Kidney (tissue), 22 donors: ENCODE data around the gene RIMS1. TPM values are rescaled to one million over a fixed set of nuclear protein-coding genes. Genes with fewer than 3 reads are reported as not detected.

Source experiments
- DNase-seq, 5 donors: peaks; one replicate each; pipeline ENCODE4 v3.0.0-alpha.2; 2013 to 2020
- FAIRE-seq: peaks from 2 replicates; lab custom pipeline; 2012; peaks lifted over from hg19 to GRCh38; lab: Jason Lieb, UNC
- H3K27ac ChIP-seq, 2 donors: one replicate each; pipeline ENCODE4 v1.7.0; 2013; ENCODE audit warnings: low read depth in 2 of 2, low read length in 2 of 2, inconsistent platforms in 1 of 2
- H3K27me3 ChIP-seq: one replicate; pipeline ENCODE4 v1.7.1; 2013; ENCODE audit warnings: low read length, inconsistent platforms; ENCODE audit not compliant: control insufficient read depth, insufficient read depth
- H3K36me3 ChIP-seq, 3 donors: one replicate each; pipeline versions ENCODE4 v1.7.0 to v1.7.1; 2013; ENCODE audit warnings: low read length in 3 of 3, control low read depth in 1 of 3, inconsistent platforms in 1 of 3; ENCODE audit not compliant: insufficient read depth in 3 of 3, control insufficient read depth in 2 of 3
- H3K4me1 ChIP-seq, 3 donors: one replicate each; pipeline versions ENCODE4 v1.7.0 to v1.7.1; 2013; ENCODE audit warnings: low read length in 3 of 3, inconsistent platforms in 1 of 3, low read depth in 1 of 3; ENCODE audit not compliant: control insufficient read depth in 2 of 3, insufficient read depth in 2 of 3
- H3K4me3 ChIP-seq, 3 donors: one replicate each; pipeline versions ENCODE4 v1.7.0 to v1.8.1; 2013; ENCODE audit warnings: low read length in 3 of 3, control low read depth in 1 of 3, inconsistent platforms in 1 of 3
- H3K9ac ChIP-seq, 3 donors: one replicate each; pipeline versions ENCODE4 v1.7.0 to v1.7.1; 2013; ENCODE audit warnings: low read length in 3 of 3, control low read depth in 1 of 3, inconsistent platforms in 1 of 3
- H3K9me3 ChIP-seq, 3 donors: one replicate each; pipeline versions ENCODE4 v1.7.0 to v1.7.1; 2013; ENCODE audit warnings: low read length in 3 of 3, control low read depth in 1 of 3, inconsistent platforms in 1 of 3; ENCODE audit not compliant: control insufficient read depth in 2 of 3, insufficient read depth in 1 of 3
- intact Hi-C: fragments of 100-400 bp; cut with DNase I; formaldehyde crosslinking; loops from one replicate; pipeline ENCODE4 v1.11.1; 2022
- long read RNA-seq, 10 donors: library from polyadenylated mRNA in 1 of 10; unstranded in 1 of 10; transcript quantifications; one replicate each; pipeline ENCODE4 v2.0.0 and lab custom pipeline, GENCODE V29; 2021 to 2026
- polyA plus RNA-seq: library from polyadenylated mRNA; stranded (reverse); fragments of 350-450 nt; fragmentation: Illumina TruSeq; extraction: RNeasy Lipid Tissue Mini Kit (QIAGEN cat#74804); gene quantifications from one replicate; pipeline ENCODE4 v1.2.3, GENCODE V29; 2014; ENCODE audit warnings: low read depth, low replicate concordance; ENCODE audit not compliant: insufficient read depth
- total RNA-seq: library from RNA; stranded (reverse); fragmentation: NEBNext Ultra II Directional; extraction: Animal tissue kit (Norgen Biotek cat#: 25700); gene quantifications from one replicate; pipeline ENCODE4 v1.2.1, GENCODE V29; 2021
- TF ChIP-seq, protein P1 (sequence below): IDR thresholded peaks from 3 replicates; pipeline ENCODE4 v1.5.1; 2012; ENCODE audit warnings: mild to moderate bottlenecking, moderate library complexity, borderline replicate concordance; ENCODE audit not compliant: insufficient read depth; ENCODE audit errors: extremely low read depth
- donor health status: control.
- donor health status: control.
- donor health status: control.
- donor health status: control.
- donor health status: control.
- donor health status: DM: yes; HTN: yes; CAD: no.
- donor health status: Normal renal cell carcinoma (clear cell type).

The RIMS1 gene, protein sequence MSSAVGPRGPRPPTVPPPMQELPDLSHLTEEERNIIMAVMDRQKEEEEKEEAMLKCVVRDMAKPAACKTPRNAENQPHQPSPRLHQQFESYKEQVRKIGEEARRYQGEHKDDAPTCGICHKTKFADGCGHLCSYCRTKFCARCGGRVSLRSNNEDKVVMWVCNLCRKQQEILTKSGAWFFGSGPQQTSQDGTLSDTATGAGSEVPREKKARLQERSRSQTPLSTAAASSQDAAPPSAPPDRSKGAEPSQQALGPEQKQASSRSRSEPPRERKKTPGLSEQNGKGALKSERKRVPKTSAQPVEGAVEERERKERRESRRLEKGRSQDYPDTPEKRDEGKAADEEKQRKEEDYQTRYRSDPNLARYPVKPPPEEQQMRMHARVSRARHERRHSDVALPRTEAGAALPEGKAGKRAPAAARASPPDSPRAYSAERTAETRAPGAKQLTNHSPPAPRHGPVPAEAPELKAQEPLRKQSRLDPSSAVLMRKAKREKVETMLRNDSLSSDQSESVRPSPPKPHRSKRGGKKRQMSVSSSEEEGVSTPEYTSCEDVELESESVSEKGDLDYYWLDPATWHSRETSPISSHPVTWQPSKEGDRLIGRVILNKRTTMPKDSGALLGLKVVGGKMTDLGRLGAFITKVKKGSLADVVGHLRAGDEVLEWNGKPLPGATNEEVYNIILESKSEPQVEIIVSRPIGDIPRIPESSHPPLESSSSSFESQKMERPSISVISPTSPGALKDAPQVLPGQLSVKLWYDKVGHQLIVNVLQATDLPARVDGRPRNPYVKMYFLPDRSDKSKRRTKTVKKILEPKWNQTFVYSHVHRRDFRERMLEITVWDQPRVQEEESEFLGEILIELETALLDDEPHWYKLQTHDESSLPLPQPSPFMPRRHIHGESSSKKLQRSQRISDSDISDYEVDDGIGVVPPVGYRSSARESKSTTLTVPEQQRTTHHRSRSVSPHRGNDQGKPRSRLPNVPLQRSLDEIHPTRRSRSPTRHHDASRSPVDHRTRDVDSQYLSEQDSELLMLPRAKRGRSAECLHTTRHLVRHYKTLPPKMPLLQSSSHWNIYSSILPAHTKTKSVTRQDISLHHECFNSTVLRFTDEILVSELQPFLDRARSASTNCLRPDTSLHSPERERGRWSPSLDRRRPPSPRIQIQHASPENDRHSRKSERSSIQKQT (N-terminal part only)
- total RNA-seq (4.5 TPM), polyA plus RNA-seq (not detected)
- long read RNA-seq, donor 1 = 0 reads
- long read RNA-seq, donor 2 = 0 reads
- long read RNA-seq, donor 3 = 0 reads
- long read RNA-seq, donor 4 = 0 reads
- long read RNA-seq, donor 5 = 0 reads
- long read RNA-seq, donor 6 = 0 reads
- long read RNA-seq, donor 7, partial matches to known transcripts = 0 of 1 reads
- long read RNA-seq, donor 7, other reads (novel, unspliced or antisense) = 1 of 1 reads
- long read RNA-seq, donor 8 = 0 reads
- long read RNA-seq, donor 9 = 0 reads
- long read RNA-seq, donor 10 = 0 reads

DNA sequence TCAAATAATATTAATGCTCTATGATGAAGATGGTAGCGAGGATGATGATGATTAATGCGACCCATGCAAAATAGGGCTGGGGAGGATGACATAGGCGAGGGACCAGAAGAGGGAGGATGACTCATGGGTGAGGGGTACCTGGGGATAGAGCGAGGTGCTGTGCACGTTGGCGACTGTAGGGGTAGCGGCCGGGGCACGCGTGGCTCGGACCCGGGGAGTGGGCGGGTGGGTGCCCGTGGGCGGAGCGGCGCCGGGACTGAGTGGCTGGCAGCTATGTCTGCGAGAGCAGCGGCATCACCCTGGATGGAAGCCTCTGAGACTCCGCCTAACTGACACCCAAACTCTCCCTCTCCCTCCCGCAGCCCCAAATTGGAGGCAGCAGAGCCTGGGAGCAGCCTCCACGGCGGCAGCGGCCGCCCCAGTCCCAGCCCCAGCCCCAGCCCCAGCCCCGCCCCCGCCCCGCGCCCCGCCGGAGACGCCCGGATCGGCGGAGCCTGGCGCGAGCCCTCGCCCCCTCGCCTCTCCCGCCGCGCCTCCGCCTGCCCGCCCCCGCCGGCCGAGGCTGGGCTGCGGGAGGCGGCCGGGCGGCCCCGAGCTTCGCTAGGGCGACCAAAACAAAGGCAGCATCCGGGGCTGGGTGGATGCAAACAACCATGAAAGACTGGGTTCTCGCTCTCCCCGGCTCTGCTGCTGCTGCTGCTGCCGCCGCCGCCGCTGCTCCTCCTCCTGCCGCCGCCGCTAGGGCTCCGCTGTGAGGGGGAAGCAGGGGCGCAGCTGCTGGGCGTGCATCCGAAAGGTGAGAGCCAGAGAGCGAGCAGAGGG is at the start of gene RIMS1:
RIMS1 (plus strand) TSS at position 367 of the 822 bp plus-strand sequence. CDS start 474 bp downstream, outside the sequence.
- H3K27me3 ChIP-seq = peaks cover 6% of the 10 kb centered on the region
- no peaks in the 10 kb centered on the region for H3K9me3 ChIP-seq
- TF ChIP-seq, protein P1, sequence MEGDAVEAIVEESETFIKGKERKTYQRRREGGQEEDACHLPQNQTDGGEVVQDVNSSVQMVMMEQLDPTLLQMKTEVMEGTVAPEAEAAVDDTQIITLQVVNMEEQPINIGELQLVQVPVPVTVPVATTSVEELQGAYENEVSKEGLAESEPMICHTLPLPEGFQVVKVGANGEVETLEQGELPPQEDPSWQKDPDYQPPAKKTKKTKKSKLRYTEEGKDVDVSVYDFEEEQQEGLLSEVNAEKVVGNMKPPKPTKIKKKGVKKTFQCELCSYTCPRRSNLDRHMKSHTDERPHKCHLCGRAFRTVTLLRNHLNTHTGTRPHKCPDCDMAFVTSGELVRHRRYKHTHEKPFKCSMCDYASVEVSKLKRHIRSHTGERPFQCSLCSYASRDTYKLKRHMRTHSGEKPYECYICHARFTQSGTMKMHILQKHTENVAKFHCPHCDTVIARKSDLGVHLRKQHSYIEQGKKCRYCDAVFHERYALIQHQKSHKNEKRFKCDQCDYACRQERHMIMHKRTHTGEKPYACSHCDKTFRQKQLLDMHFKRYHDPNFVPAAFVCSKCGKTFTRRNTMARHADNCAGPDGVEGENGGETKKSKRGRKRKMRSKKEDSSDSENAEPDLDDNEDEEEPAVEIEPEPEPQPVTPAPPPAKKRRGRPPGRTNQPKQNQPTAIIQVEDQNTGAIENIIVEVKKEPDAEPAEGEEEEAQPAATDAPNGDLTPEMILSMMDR = no peak
- H3K4me1 ChIP-seq = peaks cover 0 to 3% (median 0%) of the 10 kb centered on the region in 3 donors
- H3K9ac ChIP-seq = no peak within 1 kb of the TSS
- peak; percentile 61 to 80 (median 71) for DNase-seq
- no peak within 1 kb of the TSS for H3K27ac ChIP-seq
- no peak within 1 kb of the TSS for H3K4me3 ChIP-seq
- H3K36me3 ChIP-seq = no peaks in the 10 kb centered on the region
- FAIRE-seq = no peak
- intact Hi-C loops = no loop called here

DNA sequence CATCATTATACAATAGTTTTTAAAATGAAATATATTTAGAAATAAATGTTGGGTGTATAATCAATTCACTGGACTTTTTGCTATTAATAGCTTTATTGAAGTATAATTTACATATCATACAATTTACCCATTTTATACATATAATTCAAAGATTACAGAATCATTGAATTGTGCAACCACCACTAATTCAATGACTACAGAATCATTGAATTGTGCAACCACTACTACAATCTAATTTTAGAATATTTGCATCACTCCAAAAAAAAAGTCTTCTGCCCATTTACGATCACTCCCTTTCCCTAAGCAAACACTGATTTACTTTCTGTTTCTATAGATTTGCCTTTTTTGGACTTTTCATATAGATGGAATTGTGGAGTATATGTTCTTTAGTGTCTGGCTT is 35.1 kb upstream of the RIMS1 start:
- no peak overlapping the region for H3K27ac ChIP-seq
- no peak for FAIRE-seq
- H3K27me3 ChIP-seq = no peaks in the 10 kb centered on the region
- no peaks in the 10 kb centered on the region for H3K4me1 ChIP-seq
- DNase-seq = no peak
- no peaks in the 10 kb centered on the region for H3K9me3 ChIP-seq
- H3K9ac ChIP-seq = no peak overlapping the region
- TF ChIP-seq, protein P1 = no peak
- no peak overlapping the region for H3K4me3 ChIP-seq
- intact Hi-C loops = no loop called here
- H3K36me3 ChIP-seq = no peaks in the 10 kb centered on the region

DNA sequence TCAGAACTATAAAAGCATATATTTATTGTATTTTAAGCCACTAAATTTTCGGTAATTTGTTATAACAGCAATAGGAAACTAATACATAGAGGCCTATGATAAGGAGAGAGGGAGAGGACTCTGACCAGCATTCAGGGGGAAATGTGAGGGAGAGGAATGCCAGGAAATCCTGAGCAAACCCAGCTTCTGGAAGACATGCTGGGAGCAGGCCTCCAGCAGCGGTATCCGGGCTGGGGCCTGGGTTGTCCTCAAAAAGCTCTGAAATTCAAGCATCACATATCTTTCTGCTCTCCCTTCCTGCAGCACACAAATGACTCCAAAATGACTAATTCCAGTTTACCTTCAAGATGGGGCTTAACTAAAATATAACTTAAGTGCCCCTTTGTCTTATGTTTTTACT is 33.4 kb upstream of the RIMS1 start:
- intact Hi-C loops = no loop called here
- DNase-seq (no peak), FAIRE-seq (no peak)
- H3K27ac ChIP-seq = no peak overlapping the region
- H3K36me3 ChIP-seq = no peaks in the 10 kb centered on the region
- no peak overlapping the region for H3K4me3 ChIP-seq
- H3K9ac ChIP-seq = no peak overlapping the region
- H3K9me3 ChIP-seq = no peaks in the 10 kb centered on the region
- H3K27me3 ChIP-seq = no peaks in the 10 kb centered on the region
- H3K4me1 ChIP-seq = no peaks in the 10 kb centered on the region
- TF ChIP-seq, protein P1 = no peak
